Measurements from ENCODE around the gene KIAA1958.
"Not testable (repeated sequence)": the region's sequence is repeated elsewhere in the genome, so short reads cannot be mapped to it uniquely, and the experiment has no call there.

KIAA1958 gene

DNA sequence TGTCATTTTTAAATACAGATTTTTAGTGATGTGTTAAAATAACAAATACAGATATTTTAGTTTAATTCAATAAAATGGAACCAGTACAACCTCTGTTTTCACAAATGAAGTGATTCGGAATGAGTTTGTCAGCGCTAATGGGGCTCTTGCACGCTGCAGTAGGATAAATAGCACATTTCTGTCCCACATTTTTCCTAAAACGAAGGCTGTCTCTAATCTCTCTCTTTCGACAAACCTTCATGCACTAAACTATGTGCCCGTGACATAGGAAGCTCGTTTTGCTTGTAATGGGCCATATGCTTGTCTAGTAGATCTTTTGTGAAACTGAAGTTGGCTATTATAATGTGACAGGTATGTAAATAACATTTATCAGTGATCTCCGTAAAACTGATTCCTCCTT lies 130.7 kb downstream of the KIAA1958 start:
- DNase-seq: no peak

DNA sequence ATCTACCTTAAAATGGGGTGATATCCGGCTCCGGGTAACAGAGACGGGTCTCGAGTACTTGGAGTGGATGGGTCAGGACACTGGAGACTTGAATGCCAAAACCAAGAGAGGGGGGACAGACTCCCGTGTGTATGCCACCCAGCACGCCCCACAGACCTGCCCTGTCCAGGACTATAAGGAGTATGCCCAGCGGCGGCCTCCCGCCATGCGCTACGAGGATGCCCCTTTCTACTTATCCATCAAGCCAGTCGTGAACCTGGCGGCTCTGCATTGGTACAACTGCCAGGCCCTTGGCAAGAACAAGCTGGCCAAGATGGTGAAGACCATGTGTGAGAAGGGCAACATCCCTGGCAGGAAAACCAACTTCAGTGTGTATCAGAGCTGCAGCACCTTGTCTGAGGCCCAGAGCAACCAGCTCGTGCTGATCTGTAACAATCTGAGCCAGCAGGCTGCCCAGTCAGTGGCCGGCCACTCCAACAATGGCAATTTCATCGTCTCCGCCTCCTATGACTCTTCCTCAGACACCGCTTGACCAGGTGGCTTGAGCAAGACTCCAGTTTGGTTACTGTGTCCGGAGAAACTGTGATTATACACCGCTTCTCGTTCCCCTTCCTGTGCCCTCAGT lies 131.9 kb downstream of the KIAA1958 start:
- DNase-seq: no peak

DNA sequence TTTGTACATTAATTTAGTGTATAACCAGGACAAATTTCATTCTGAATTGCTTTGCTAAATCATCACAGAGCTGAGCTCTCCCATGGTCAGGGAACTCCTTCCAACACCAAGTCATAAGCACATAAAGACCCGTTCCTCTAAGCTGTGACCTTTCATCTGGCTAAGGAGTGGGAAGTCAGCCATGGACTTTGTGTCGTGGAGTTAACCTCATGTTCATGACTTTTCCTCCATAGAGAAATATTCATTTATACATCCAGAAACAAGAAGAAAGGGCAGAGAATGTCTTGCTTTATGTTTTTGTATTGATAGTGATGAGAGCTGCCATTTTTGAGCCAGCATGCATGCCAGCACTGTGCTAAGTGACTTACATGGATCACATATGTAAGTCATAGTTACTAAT lies 133.8 kb downstream of the KIAA1958 start:
- DNase-seq: no peak

DNA sequence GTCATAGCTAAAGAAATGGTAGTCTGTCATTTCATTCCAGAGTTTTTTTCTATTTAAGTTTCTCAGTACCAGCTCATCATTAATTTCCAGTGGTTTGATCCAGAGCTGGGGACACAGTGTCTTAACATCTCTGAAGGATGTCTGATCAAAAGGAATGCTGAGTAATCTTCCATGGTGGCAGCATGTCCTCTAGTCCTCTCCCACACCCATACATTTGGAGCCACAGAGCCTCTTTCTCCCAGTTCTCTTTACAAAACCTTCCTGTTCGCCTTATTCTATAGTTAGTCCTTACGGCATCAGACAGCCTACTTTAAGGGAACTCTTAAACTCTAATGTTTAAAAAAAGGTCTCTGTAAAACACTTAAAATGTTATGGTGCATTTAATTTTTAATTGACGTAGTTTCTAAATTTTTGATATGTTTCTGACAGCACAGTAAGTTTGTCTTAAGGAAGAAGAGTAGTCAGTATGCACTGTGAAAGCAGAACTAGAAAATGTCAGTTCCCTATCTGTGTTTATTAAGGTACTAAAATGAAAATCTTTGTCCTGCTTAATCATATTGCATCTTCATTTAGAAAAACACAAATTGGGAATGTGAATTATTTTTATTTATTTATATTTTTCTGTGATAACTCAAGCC lies 134.5 kb downstream of the KIAA1958 start:
- DNase-seq: no peak

DNA sequence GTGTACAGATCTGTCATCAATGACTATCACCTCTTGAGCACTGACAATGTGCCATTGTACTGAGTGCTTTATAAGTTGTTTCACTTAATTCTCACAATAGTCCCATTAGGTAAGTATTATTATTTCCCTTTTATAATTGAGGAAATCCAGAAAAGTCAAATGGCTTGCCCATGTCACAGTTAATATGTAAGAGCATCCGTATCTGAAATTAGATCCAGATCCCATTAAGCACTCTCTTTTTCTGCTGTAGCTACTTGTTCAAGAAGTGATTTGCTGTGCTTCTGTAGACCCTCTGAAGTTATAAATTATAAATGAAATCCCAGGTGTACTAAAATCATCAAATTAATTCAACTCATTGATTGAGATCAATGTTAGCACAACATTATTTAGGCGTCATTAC lies 136.6 kb downstream of the KIAA1958 start:
- DNase-seq: no peak

DNA sequence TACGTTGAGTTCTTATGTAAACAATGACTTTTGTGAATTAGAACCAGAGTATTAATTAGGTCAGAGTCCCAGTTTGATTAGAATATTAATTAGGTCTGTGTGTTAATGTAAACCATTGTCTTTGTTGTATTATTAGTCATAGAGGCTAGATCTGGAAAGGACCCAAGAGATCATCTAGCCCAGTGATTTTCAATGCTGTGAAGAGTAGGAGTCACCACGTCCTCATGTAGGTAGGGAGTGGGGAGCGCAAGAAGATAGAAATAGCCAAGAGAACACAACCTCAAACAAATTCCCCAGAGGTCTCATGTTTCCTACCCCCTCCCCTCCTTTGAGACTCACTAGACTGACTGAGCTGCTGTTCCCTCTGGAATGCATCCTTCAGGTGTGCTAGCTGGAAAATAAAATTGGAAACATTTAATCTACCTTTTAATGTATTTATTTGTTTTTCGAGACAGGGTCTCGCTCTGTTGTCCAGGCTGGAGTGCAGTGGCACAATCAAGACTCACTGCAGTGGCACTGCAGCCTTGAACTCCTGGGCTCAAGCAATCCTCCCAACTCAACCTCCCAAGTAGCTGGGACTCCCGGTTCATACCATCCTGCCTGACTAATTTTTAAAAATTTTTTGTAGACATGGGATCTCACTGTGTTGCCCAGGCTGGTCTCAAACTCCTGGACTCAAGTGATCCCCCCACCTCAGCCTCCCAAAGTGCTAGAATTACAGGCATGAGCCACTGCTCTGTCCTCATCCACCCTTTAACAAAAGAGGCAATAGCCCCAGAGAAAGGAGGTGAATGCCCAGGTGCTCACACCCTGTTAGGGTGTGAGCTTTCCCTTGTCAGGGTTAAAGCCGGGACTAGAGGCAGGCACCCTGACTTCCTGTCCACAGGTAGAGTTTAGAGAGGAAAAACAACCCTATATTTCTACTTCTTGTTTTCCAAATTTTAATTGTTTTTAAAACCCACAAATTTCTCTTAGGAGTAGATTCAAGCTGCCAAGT lies 138.4 kb downstream of the KIAA1958 start:
- no peak for DNase-seq

DNA sequence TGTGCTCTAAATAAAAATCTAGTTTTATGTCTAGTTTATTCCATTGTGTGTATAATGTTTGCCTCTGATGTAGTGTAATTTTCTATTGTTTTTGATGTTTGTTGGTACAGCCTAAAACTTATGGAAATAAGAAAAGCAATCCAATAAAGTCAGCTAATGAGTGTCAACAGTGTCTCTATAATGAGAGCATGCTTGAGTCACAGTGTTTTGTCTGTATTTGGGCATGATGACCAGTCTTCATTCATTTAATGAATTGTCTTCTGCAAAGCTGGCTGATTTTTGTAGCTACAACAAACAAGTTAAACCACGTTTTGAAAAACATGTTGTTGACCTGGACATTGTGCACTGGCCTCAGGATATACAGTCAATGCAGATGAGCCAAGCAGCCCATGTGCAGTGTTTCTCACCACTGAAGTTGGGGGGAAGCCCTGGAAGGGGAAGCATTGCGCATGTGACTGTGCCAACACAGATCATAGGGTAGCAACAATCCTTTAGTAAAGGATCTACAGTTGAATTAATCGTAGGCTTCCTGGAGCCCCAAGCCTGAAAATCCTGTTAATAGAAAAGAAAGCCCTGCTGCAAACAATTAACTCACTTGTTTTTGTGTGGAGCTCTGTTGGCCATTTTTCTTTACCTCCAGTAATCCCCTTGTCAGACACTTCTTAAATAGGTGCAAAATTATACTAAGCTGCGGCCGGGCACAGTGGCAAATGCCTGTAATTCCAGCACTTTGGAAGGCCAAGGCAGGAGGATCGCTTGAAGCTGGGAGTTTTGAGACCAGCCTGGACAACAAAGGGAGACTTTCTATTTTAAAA lies 143.3 kb downstream of the KIAA1958 start:
- no peak for DNase-seq

DNA sequence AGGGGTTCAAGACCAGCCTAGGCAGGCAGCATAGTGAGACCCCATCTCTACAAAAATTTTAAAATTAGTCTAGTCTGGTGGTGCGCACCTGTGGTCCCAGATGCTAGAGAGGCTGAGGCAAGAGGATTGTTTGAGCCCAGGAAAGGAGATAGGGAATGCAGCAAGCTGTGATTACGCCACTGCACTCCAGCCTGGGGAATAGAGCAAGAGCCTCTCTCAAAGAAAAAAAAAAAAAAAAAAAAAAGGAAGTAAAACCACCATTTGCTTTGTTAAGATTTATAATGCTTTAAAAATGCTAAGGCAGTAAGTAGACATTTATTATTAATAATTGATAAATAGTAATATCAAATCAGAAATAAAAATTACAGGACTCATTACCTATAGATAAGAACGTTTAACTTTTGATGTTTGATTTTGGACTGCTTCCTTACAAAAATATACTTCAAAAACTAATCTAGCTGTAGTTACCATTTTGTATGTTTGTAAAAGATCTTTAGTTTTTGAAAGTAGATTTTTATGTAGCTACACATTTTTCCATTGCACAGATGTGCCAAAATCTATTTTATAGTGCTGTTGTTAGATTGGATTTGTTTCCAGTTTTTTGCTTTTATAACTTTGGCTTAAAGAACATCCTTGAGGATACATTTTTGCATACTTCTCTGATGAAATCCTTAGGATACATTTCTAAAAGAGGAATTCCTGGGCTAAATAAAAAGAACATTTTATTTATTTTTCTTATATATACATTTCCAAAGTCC lies 144.9 kb downstream of the KIAA1958 start:
- DNase-seq: no peak

DNA sequence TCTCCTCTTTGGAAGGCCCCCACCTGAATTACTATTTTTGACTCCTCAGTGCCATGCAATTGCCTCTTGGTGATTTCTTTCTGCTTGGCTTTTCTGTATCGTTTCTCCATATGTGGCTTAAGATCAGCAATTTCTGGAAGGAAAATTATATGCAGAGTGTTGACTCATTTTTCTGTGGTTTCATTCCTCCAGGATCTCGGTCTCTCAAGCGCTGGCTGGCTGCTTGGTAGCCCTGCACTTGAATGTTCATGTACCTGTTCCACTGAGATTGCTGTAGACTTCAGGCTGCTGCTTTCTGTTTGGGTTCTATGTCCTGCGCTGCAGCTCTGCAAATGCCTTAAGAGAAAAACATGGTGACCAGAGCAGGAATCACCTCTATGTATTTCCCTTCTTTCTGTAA lies 153.7 kb downstream of the KIAA1958 start:
- DNase-seq: no peak

DNA sequence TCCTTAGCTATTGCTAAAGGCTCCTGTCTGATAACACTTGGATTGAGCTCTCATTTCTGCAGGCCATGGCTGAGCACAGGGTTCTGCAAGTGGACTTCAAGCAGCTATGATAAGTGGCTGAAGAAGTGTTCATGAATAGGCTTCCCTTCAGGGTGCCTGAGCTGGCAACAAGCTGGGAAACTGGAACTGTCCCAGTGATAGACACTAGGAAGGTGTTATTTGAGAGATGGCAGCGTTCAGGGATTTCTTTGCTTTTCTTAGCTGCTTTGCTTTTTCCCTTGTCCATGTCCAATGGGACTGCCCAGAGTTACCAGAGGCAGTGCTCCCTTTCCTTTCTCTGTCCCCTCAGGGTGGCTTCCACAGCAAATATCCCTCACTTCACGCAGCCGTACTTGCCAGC lies 155.5 kb downstream of the KIAA1958 start:
- DNase-seq: no peak

DNA sequence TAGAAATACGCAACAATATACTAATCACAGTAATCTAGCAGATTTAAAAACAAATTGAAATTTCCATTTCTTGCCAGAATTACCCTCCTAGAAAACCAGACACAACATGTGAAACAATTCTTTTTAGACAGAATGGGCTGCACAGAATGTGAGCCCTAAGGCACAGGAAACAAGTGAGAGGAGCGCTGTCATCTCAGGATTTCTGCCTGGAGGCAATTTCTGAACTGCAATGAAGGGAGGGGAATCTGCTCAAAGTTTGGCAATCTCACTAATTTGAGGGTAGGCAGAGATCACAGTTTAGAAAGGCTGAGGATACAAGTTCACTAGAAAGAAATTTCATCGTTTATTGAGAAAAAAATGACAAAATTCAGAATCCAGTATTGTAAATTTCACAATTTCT lies 161.0 kb downstream of the KIAA1958 start:
- no peak for DNase-seq

DNA sequence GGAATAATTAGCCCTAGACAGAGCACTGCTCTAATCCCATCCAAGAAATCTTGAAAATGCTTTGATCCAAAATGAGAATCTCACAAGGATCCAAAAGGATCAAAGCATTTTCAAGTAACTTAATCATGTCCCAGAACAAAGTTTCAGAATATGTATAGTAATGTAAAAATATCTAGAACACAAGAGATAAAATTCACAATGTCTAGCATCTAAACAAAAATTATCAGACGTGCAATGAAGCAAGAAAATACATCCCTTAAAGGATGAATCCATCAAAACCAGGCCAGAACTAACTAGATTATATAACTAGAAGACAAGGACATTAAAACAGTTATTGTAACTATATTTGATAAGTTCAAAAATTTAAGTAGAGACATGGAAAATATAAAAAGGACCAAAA lies 162.0 kb downstream of the KIAA1958 start:
- DNase-seq: no peak

DNA sequence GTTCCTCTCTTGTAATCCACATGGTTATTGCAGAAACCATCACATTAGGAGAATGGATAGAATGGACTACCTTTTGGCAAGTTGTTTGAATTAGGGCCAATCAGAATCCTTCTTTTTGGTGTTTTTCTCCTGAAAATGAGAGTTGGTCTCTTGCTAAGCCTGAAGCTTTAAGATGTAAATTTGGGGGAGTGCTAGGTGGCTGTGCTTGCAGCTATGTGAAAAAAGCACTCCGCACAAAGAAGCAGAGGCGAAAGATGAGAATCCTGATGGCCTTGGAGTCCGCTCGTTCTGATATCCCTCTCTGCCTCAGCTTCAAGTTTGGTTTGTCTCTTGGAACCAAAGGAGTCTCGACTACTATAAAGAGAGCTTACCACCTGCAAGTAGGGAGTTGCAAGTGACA lies 167.7 kb downstream of the KIAA1958 start:
- no peak for DNase-seq

DNA sequence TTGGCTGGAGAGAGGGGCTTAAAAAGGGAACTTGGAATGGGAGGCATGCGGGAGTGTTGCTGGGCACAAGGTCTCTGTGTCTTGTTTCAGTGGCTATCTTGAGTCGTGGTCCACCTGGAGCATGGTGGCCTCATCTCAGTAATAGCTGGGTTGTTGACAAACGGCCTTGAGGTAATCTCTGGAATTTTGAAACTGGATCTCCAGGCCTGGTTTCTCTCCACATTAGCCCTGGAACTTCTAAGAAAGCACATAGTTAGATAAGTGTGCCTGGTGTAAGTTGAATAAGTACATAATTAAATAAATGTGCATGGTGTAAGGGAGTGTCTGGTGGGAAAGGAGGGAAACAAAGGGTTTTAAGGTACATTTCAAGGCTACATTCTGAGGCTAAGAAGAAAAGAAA lies 169.0 kb downstream of the KIAA1958 start:
- no peak for DNase-seq

DNA sequence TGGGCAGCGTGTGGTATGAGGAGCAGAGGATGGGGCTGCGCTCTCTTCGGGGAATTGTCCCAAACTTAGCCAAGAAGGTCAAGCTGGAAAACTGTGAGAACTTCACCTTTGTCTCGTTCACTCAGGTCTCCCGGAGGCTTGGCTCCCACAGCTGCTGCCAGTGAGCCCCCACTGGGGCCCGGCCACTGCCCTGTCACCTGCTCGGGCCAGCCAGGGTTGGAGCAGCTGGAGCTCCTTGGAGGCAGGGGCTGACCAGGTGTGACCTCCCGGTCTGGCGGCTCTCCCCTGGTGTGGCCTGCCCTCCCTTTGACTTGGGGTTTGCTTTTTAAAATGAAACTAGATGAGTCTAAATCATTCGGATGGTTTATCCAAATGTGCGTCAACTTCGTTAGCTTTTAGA lies 173.3 kb downstream of the KIAA1958 start:
- DNase-seq: no peak

DNA sequence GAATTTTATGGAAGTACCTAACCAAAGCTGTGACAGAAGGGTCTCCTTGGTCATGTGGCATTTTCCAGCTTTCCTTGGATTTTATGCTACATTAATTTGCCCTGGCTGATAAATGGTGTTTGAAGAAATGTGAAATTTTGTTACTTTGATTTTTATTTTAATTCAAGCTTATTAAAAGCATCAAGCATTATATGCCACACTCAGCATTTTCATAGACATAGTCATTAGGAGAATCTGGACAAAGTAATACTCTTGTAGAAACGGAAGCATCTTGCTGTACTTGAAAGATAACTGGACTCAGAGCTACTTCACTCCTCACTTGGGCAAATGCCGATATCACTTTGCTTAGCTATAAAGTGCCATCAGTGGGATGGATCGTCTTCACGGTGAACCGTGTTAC lies 177.1 kb downstream of the KIAA1958 start:
- no peak for DNase-seq

DNA sequence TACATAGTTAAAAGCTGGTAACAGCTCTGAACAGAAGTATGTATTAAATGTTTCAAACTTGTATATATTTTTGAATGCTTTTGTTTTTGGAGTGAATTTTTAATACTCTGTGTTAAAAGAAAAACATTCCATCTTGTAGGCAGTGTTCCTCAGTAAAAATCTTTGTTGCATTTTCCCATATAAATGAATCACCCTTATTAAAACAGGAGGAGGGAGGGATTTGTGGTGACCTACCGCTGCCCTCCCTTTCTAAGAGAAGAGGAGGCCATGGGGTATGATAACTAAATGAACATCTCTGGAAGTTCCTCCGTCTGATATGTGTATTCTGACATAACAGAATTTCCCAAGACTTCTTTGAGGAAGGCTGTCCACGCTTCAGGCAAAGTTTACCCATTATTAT lies 177.9 kb downstream of the KIAA1958 start:
- no peak for DNase-seq

DNA sequence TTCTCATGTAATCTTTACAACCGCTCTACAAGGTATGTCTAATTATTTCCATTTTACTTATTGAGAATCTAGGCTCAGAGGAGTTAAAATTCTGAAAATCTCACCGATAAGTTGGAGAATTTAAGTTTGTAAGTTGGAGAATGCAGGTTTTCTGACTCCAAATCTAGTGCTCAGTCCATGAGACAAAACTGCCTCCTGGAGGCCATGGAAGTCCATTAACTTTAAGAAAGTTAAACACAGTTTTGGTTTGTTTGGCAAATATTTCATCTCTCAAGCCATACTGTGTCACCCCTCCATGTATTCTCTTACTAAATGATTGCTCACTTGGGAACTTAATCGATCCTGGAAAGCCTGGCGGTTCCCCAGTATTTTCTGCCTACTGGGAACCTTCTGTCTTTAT lies 178.7 kb downstream of the KIAA1958 start:
- no peak for DNase-seq

DNA sequence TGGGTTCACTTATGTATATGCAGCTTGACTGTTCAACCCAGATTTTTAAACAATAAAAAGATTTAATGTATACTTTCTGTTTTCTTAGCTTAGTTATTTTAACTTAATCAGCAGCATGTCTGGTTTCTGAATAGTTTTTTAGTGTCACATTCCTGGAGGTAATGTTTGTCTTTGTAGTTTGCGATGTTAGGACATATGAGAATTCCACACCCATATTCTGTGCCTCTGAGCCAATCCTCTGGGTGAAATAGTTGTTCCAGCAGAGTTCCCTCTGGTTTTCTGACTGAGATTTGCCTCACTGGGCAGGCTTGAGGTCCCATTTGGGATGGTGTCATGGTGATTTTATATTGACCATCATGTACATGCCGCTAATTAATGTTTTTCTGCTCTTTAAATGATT lies 182.7 kb downstream of the KIAA1958 start:
- no peak for DNase-seq

DNA sequence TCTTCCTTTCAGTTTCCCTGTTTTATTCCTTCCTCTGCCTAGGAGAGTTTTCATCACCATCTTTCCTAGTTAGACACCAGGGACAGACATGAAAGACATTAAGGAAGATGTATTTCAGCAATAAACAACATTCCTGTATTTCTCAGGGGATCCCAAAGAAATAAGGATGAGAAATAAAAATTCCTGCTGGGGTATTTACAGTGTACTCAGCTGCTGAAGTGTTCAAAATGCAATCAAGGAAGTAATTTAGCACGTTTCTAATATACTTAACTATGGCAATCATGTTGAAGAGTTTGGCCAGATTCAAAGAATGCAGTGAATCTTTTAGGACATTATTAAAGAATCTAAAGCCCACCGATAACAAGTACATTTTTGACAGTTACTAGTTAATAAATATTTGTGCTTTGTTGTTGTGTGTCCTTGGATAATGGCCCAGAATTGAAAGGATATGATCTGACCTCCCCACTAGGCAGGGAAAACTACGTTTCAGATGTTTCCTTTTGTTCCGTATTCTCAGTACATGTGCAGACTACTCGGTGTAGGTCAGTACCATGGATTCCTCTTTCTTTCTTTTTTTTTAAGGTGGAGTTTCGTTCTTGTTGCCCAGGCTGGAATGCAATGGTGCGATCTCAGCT lies 184.5 kb downstream of the KIAA1958 start:
- no peak for DNase-seq

DNA sequence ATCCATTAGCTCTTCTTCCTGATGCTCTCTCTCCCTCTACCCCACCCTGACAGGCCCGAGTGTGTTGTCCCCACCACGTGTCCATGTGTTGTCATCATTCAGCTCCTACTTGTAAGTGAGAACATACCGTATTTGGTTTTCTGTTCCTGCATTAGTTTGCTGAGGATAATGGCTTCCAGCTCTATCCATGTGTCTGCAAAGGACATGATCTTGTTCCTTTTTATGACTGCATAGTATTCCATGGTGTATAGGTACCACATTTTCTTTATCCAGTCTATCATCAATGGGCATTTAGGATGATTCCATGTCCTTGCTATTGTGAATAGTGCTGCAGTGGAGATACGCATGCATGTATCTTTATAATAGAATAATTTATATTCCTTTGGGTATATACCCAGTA lies 186.6 kb downstream of the KIAA1958 start:
- DNase-seq: not testable (repeated sequence)

DNA sequence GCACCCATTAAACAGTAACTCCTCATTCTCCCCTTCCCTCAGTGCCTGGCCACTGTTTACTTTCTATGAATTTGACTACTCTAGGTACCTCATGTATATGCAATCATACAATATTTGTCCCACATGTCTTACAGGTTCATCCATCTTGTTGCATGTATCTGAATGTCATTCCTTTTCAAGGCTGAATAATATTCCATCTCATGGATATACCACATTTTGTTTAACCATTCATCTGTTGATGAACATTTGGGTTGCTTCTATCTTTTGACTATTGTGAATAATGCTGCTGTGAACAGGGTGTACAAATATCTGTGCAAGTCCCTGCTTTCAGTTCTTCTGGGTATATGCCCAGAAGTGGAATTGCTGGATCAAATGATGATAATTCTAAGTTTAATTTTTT lies 190.4 kb downstream of the KIAA1958 start:
- DNase-seq: no peak
